ENCODE results near the gene AHRR. TPM values are rescaled to one million over a fixed set of nuclear protein-coding genes. Genes with fewer than 3 reads are reported as not detected.
A peak's percentile ranks its signal among the peaks of the same experiment; 100 is the strongest.

AHRR gene
- total and polyA plus RNA-seq, 10 of the 15 experiments (the other 5 are each of a cell fraction or from before 2014, with no cell fraction given), result 0.90 to 35.2 (median 19.2) TPM

GRCh38 chr5:424301-425110, 103.0 kb downstream of the AHRR start (continued):
- TF ChIP-seq CTCF (IDR thresholded peaks at IDR 0.05 in 2 of 3, conservative IDR thresholded peaks at IDR 0.05 in 1 of 3; ENCODE audit: control insufficient read depth in 2 of 3, extremely low read depth in 1 of 3, insufficient read depth in 1 of 3, low read depth in 3 of 3, low read length in 3 of 3), result no peak
- TF ChIP-seq NFYA (IDR thresholded peaks at IDR 0.05; ENCODE audit: borderline replicate concordance, low read depth, low read length), result no peak
- TF ChIP-seq CBFB (IDR thresholded peaks at IDR 0.05; ENCODE audit: low read depth), result peak; percentile 53; the same call in 1 of the 2 replicates
- no peak for TF ChIP-seq STAT3 (IDR thresholded peaks at IDR 0.05; ENCODE audit: low read depth, low read length)
- TF ChIP-seq ASH2L (IDR thresholded peaks at IDR 0.05; ENCODE audit: borderline replicate concordance, low read depth), result no peak
- TF ChIP-seq GABPA (IDR thresholded peaks at IDR 0.05; ENCODE audit: low read depth), result no peak
- TF ChIP-seq NRF1 (conservative IDR thresholded peaks at IDR 0.05; ENCODE audit: low read depth, low read length), result no peak
- peak; percentile 30; the same call in 1 of the 2 replicates for TF ChIP-seq PKNOX1 (IDR thresholded peaks at IDR 0.05)
- TF ChIP-seq SPI1 (IDR thresholded peaks at IDR 0.05; ENCODE audit: borderline replicate concordance, insufficient read depth, low read depth, low read length), result peak; percentile 99
- no peak for TF ChIP-seq TCF7 (IDR thresholded peaks at IDR 0.05; ENCODE audit: borderline replicate concordance)
- no peak for TF ChIP-seq RCOR1 (conservative IDR thresholded peaks at IDR 0.05; ENCODE audit: low read depth, low read length)
- no peak for TF ChIP-seq CREM (IDR thresholded peaks at IDR 0.05; ENCODE audit: low read depth)
- TF ChIP-seq EED (IDR thresholded peaks at IDR 0.05; ENCODE audit: low read depth), result peak; percentile 73
- peak; percentile 28 for TF ChIP-seq BCL3 (IDR thresholded peaks at IDR 0.05; ENCODE audit: borderline replicate concordance, insufficient read depth, low read depth, low read length, poor library complexity, severe bottlenecking)
- no peak for TF ChIP-seq RAD21 (IDR thresholded peaks at IDR 0.05; ENCODE audit: insufficient read depth, low read depth, low read length)
- peak; percentile 40; the same call in 1 of the 2 replicates for TF ChIP-seq IRF4 (IDR thresholded peaks at IDR 0.05; ENCODE audit: low read depth, low read length)
- peak; percentile 30 to 41; a peak in 1 of 4 replicates for TF ChIP-seq BHLHE40 (IDR thresholded peaks at IDR 0.05; ENCODE audit: borderline replicate concordance in 1 of 2, low read depth in 2 of 2, low read length in 1 of 2)
- no peak for TF ChIP-seq ZNF622 (IDR thresholded peaks at IDR 0.05)
- no peak for TF ChIP-seq ZNF274 (IDR thresholded peaks at IDR 0.05; ENCODE audit: insufficient read depth, insufficient read length)
- no peak for TF ChIP-seq SRF (IDR thresholded peaks at IDR 0.05; ENCODE audit: low read depth in 2 of 2, low read length in 2 of 2)
- TF ChIP-seq YBX1 (IDR thresholded peaks at IDR 0.05), result no peak
- TF ChIP-seq ZNF687 (IDR thresholded peaks at IDR 0.05), result peak; percentile 90

Data from GM12878 (cell line).